ENCODE results near the gene CMTM7.

Gene CMTM7

DNA sequence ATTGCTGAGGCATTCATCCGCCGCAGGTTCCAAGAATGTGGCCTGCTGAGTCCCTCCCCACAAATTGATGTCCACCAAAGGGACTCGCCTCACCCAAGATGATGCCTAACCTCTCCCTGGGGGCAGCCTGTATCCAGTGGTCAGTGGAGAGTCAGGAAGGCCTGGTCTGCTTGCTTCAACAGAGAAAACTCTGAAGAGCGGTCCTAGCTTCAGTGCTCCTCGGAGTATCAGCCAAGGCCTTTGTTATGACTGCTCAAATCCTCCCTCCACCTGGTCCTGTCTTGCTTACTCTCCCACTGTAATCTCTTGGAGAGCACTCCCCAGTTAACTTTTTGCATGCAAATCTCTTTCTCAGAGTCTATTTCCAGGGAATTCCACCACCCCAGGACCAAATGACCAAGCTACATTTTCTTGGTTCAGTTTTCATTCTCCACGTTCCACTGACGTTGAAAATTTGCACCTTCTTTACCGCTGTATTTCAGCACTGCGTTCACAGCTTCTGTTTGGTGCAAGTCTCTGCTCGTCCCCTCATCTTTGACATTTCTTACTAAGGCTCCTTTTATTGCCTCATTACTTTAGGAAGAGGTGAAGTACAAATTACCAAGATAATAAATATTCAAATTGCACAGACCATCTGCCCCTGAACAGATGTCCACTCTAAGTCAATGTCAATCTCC is 22.3 kb downstream of the CMTM7 start:
- H3K4me3 ChIP-seq (ENCODE audit: low read depth, low read length) = no peak overlapping the region
- DNase-seq (ENCODE audit: low read depth) = no peak
- TF ChIP-seq, protein P1, sequence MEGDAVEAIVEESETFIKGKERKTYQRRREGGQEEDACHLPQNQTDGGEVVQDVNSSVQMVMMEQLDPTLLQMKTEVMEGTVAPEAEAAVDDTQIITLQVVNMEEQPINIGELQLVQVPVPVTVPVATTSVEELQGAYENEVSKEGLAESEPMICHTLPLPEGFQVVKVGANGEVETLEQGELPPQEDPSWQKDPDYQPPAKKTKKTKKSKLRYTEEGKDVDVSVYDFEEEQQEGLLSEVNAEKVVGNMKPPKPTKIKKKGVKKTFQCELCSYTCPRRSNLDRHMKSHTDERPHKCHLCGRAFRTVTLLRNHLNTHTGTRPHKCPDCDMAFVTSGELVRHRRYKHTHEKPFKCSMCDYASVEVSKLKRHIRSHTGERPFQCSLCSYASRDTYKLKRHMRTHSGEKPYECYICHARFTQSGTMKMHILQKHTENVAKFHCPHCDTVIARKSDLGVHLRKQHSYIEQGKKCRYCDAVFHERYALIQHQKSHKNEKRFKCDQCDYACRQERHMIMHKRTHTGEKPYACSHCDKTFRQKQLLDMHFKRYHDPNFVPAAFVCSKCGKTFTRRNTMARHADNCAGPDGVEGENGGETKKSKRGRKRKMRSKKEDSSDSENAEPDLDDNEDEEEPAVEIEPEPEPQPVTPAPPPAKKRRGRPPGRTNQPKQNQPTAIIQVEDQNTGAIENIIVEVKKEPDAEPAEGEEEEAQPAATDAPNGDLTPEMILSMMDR (conservative IDR thresholded peaks at IDR 0.05; ENCODE audit: low read depth, low read length) = no peak

DNA sequence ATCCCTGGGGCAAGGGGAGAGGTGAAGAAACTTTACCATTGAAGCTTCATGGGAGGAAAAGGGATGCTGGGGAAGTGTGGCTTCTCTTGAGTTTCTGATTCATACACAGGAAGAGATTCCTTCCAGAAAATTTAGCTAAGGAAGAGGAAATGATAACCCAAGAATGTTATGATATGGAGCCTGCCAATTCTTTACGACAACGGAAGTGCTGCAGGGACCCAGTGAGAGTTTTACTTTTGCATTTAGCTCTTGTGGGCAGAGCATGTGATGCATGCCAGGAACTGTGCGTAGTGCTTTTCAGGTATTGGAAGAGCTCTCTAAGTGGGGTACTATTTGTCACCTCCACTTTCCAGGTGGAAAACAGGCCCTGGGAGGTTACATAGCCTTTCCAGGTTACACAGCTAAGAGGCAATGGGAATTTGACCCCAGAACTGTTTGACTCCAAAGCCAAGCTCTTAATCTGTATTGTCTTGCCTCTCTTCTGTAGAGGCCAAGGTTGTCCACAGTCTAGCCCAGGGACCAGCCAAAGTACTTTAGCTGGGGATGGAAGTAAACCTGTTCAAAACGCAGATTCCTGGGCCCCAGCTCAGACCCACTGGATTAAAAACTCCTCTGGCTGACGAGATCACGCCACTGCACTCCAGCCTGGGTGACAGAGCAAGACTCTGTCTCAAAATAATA is 23.0 kb downstream of the CMTM7 start:
- H3K4me3 ChIP-seq (ENCODE audit: low read depth, low read length) = no peak overlapping the region
- TF ChIP-seq, protein P1 (conservative IDR thresholded peaks at IDR 0.05; ENCODE audit: low read depth, low read length) = no peak
- peak; percentile 77 for DNase-seq (ENCODE audit: low read depth)

DNA sequence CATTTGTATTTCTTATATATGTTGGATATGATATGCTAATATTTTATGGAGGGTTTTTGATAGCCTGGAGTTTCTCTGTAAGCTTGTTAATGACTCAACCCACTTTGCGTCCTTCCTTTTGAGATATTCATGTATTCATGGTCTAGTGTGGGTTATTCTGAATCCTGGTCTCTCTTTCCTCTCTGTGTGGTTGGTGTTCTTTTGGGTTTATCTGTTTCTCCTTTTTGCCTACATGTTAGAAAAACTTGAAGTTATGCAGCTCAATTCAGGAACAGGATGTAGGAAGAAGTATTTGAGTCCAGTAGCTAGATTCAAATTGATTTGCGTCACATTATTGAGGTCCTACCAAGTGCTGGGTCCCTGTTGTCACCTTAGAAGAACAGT is 28.1 kb downstream of the CMTM7 start:
- TF ChIP-seq, protein P1 (conservative IDR thresholded peaks at IDR 0.05; ENCODE audit: low read depth, low read length) = no peak
- DNase-seq (ENCODE audit: low read depth) = no peak
- H3K4me3 ChIP-seq (ENCODE audit: low read depth, low read length) = no peak overlapping the region

DNA sequence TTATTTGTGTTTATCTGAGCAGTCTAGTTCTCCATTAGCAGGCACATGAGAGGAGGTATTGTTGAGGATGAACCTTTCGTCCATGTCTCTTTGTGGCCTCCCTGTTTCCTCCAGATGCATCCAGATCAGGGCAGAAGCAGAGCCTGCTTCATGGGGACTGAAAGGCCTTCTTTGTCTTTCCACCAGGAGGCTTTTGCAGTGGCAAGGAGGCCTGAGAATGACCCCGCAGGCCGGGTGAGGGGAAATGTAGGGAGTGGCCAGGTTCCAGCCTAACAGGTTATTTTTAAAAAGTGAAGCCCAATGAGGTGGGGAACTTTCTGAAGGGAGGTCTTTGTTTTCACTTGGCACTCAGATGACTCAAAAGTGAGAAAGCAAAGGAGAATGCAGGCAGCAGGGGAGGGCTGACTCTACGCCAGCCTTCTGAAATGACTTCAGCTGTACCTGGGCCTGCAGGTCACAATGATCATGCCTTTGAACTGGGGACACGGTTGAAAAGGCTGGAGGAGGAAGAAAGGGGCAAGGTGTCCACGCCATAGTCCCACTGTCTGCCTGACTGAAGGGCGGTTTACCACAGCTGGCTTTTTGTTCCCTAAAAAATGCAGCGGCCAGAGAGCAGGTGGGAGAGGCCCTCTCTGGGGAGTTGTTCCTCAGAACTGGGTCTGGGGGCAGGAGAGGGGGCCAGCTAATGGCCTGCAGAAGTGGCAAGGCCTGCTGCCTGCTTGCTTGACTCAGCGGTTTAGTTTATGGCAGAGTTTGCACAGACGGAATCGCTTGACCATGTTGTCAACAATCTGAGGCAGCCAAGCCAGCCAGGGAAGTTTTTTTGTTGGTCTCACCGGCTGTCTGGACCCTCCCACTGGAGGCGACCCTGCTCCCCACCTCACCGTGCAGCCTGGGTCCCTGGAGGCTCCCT is 28.7 kb downstream of the CMTM7 start:
- H3K4me3 ChIP-seq (ENCODE audit: low read depth, low read length) = no peak overlapping the region
- peak; percentile 50 for DNase-seq (ENCODE audit: low read depth)

DNA sequence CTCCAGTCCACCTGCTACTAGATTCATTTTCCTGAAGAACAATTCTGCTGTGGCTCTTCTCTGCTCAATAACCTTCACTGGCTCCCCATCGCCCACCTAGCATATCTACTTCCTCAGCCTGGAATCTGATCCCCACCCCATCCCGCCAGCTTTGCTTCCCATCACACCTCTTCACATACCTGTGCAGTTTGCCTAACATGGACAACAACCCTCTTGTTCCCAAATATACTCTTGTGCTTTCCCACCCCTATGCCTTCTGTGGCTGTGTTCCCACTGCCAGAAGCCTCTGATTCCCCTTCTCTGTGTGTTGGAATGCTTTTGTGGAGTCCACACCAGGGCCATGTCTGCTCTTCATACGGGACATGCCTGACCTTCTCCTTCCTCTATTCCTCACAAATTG is 29.5 kb downstream of the CMTM7 start:
- no peak overlapping the region for H3K4me3 ChIP-seq (ENCODE audit: low read depth, low read length)
- TF ChIP-seq, protein P1 (conservative IDR thresholded peaks at IDR 0.05; ENCODE audit: low read depth, low read length) = no peak
- DNase-seq (ENCODE audit: low read depth) = no peak

More for the DNA sequence above, 28.7 kb downstream of the CMTM7 start:
- TF ChIP-seq, protein P1 (conservative IDR thresholded peaks at IDR 0.05; ENCODE audit: low read depth, low read length) = peak; percentile 37

DNA sequence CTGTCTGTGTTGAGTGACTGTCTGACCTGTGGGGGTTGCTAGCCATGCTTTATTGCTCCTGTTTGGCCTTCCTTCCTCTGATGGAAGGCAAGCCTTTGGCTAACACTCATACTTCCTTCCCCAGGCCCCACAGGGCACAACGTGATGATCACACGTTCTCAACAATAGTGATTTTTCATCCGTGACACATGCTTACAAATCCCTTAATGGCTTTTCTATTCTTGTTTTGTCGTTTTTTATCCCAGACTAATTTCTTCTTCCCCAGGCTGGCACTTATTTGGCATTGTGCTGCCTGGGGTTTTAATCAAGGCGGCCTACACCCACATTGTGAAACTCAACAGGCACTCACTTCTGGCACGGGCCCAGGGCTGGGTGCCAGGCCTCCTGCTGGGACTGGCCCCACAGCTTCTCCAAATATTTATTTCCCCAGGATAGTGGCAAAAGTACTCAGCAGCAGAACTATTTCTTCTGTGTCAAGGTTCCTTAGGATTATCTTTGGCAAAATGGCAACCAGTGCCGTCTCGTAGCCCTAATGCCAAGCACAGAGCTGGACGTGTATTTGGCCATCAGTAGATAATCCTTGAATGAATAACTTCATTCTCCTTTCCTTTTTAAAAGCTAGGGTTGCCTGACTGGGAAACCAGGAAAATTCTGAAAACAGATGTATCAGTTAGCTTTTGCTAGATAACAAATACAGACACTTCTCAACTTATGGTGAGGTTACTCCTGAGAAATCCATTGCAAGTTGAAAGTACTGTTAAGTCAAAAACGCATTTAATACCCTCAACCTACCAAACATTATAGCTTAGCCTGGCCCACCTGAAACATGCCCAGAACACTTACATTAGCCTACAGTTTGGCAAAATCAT is 30.6 kb downstream of the CMTM7 start:
- peak; percentile 78 for DNase-seq (ENCODE audit: low read depth)
- TF ChIP-seq, protein P1 (conservative IDR thresholded peaks at IDR 0.05; ENCODE audit: low read depth, low read length) = no peak
- no peak overlapping the region for H3K4me3 ChIP-seq (ENCODE audit: low read depth, low read length)

All from choroid plexus epithelial cell (primary cell).